Neural cell (in vitro differentiated cells): ENCODE data around the gene PLA1A. TPM values are rescaled to one million over a fixed set of nuclear protein-coding genes. Genes with fewer than 3 reads are reported as not detected.
"Not testable (repeated sequence)": the region's sequence is repeated elsewhere in the genome, so short reads cannot be mapped to it uniquely, and the experiment has no call there.

Experiments used
- H2AFZ ChIP-seq: fragments of 200-600, 300-800 bp; sonication (generic), shearing (Covaris generic); 2 replicates; pipeline ENCODE4 v1.6.0; 2014; ENCODE audit warnings: low read depth, mild to moderate bottlenecking, antibody characterized with exemption, low read length, moderate library complexity
- H3F3A ChIP-seq: fragments of 200-600 bp; shearing (Covaris generic); 2 replicates; pipeline ENCODE4 v1.6.1; 2016; ENCODE audit warnings: mild to moderate bottlenecking, moderate library complexity, mixed read lengths, antibody characterized with exemption, low read length; ENCODE audit not compliant: insufficient read depth, poor library complexity, severe bottlenecking
- H3K27ac ChIP-seq: fragments of 200-600, 300-800 bp; sonication (generic), shearing (Covaris generic); 2 replicates; pipeline ENCODE4 v1.5.1; 2014; ENCODE audit warnings: mild to moderate bottlenecking, low read length, moderate library complexity
- H3K27me3 ChIP-seq: fragments of 300-800, 200-600 bp; sonication (generic), shearing (Covaris generic); 2 replicates; pipeline ENCODE4 v1.6.0; 2014; ENCODE audit warnings: mild to moderate bottlenecking, low read depth, low read length, moderate library complexity; ENCODE audit not compliant: insufficient read depth
- H3K36me3 ChIP-seq: fragments of 300-800, 200-600 bp; sonication (generic), shearing (Covaris generic); 2 replicates; pipeline ENCODE4 v1.5.1; 2014; ENCODE audit warnings: mild to moderate bottlenecking, antibody characterized with exemption, low read length, moderate library complexity; ENCODE audit not compliant: insufficient read depth
- H3K4me2 ChIP-seq: fragments of 300-800, 200-600 bp; sonication (generic), shearing (Covaris generic); 2 replicates; pipeline ENCODE4 v1.6.0; 2014; ENCODE audit warnings: mild to moderate bottlenecking, low read length
- H3K4me3 ChIP-seq: fragments of 300-800, 200-600 bp; sonication (generic), shearing (Covaris generic); 2 replicates; pipeline ENCODE4 v1.5.1; 2014; ENCODE audit warnings: mild to moderate bottlenecking, low read length, moderate library complexity
- H3K79me2 ChIP-seq: fragments of 200-600 bp; shearing (Covaris generic); replicated peaks from 2 replicates; pipeline ENCODE4 v1.6.0; 2014; ENCODE audit warnings: mild to moderate bottlenecking, low read length, moderate library complexity; ENCODE audit not compliant: insufficient read depth
- H3K9ac ChIP-seq: fragments of 300-800, 200-600 bp; sonication (generic), shearing (Covaris generic); 2 replicates; pipeline ENCODE4 v1.6.1; 2016; ENCODE audit warnings: mild to moderate bottlenecking, low read length, mixed read lengths
- H3K9me2 ChIP-seq: fragments of 200-600 bp; shearing (Covaris generic); 2 replicates; pipeline ENCODE4 v1.6.1; 2016; ENCODE audit warnings: mild to moderate bottlenecking, low read length, mixed read lengths; ENCODE audit not compliant: insufficient read depth
- H3K9me3 ChIP-seq: fragments of 200-600, 300-800 bp; sonication (generic), shearing (Covaris generic); 2 replicates; pipeline ENCODE4 v1.6.1; 2016; ENCODE audit warnings: mild to moderate bottlenecking, mixed run types, low read length, moderate library complexity, mixed read lengths
- H4K20me1 ChIP-seq: fragments of 200-600 bp; shearing (Covaris generic); 2 replicates; pipeline ENCODE4 v1.6.1; 2016; ENCODE audit warnings: mild to moderate bottlenecking, mixed run types; ENCODE audit not compliant: insufficient read depth
- EP300 ChIP-seq: fragments of 450-650 bp; conservative IDR thresholded peaks from 2 replicates; pipeline ENCODE4 v1.6.1; 2014; ENCODE audit warnings: antibody characterized with exemption, mild to moderate bottlenecking, moderate library complexity; ENCODE audit not compliant: poor library complexity, severe bottlenecking
- EZH2 ChIP-seq: fragments of 200-600, 300-800 bp; shearing (Covaris generic), sonication (generic); IDR thresholded peaks from 2 replicates; pipeline ENCODE4 v1.6.1; 2014; ENCODE audit warnings: antibody characterized with exemption, low read length, borderline replicate concordance, mild to moderate bottlenecking; ENCODE audit not compliant: insufficient read depth, poor library complexity, severe bottlenecking
- MXI1 ChIP-seq: fragments of 450-650 bp; conservative IDR thresholded peaks from 2 replicates; pipeline ENCODE4 v1.6.1; 2014; ENCODE audit warnings: antibody characterized with exemption, mild to moderate bottlenecking; ENCODE audit not compliant: poor library complexity, severe bottlenecking
- POLR2AphosphoS5 ChIP-seq: IDR thresholded peaks from 2 replicates; pipeline ENCODE4 v1.6.1; 2012
- RAD21 ChIP-seq: fragments of 450-650 bp; conservative IDR thresholded peaks from 2 replicates; pipeline ENCODE4 v1.6.1; 2014; ENCODE audit warnings: antibody characterized with exemption, mild to moderate bottlenecking, moderate library complexity
- SMC3 ChIP-seq: fragments of 450-650 bp; conservative IDR thresholded peaks from 2 replicates; pipeline ENCODE4 v1.6.1; 2014; ENCODE audit warnings: antibody characterized with exemption, mild to moderate bottlenecking, moderate library complexity; ENCODE audit not compliant: poor library complexity
- TAF1 ChIP-seq: IDR thresholded peaks from 2 replicates; pipeline ENCODE4 v1.6.1; 2012; ENCODE audit warnings: low read depth
- polyA plus RNA-seq: library from polyadenylated mRNA; depleted of rRNA; stranded (reverse); fragments of >200 nt; gene quantifications from 2 replicates; pipeline ENCODE4 v1.2.3, GENCODE V29; 2014
- TF ChIP-seq, protein P1 (sequence below): fragments of 450-650 bp; IDR thresholded peaks from 2 replicates; pipeline ENCODE4 v1.5.1; 2014; ENCODE audit warnings: antibody characterized with exemption, mild to moderate bottlenecking, moderate library complexity; ENCODE audit not compliant: poor library complexity, severe bottlenecking
- TF ChIP-seq, protein P2 (sequence below): IDR thresholded peaks from 2 replicates; pipeline ENCODE4 v1.6.1; 2012; ENCODE audit warnings: borderline replicate concordance

PLA1A gene
- polyA plus RNA-seq, 1 donor from 2014 or later = not detected

DNA sequence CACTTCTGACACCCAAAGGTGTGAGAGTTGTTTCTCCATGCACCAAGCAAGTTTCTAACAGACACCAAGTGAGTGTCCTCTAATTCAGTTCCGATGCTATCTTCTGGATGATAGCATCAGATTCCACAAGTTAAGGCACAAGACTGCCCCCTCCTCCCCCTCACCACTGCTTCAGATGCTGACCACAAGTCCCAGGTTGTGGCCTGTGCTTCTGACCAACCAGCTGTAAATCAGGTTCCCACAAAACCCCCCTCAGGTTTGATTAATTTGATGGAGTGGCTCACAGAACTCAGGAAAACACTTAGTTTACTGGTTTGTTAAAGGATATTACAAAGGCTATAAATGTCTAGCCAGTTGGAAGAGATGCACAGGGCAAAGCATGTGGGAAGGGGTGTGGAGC, 7.0 kb upstream of the PLA1A start:
- Histone ChIP-seq H3K79me2 (no peaks in the 10 kb centered on the region), H3K4me2 (no peak overlapping the region), H3K27me3 (no peaks in the 10 kb centered on the region), H3K27ac (no peak overlapping the region), H3K9me3 (no peaks in the 10 kb centered on the region), H3F3A (no peaks in the 10 kb centered on the region), H3K9me2 (no peaks in the 10 kb centered on the region), H4K20me1 (no peaks in the 10 kb centered on the region), H3K9ac (no peak overlapping the region), H3K36me3 (no peaks in the 10 kb centered on the region), H3K4me3 (no peak overlapping the region), H2AFZ (no peak overlapping the region)
- no peak for TF ChIP-seq EZH2
- no peak for TF ChIP-seq TAF1
- no peak for TF ChIP-seq POLR2AphosphoS5

DNA sequence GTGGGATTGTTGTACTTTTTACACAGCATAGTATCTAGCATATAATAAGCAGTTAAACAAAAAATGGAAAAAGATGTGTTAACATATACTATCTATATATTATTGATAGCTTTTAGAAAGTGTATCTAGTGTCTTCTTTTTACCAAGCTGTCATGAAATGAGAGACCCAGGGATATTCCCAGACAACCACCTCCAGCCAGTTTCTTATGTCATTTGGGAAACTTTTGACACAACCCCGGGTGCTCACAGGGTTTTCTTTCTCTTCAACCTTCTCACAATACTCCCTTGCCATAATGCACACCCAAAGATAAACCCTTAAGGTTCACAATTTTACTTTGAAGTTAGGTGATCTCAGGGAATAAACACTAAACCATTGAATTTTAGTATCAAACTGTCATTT, 4.8 kb upstream of the PLA1A start:
- no peaks in the 10 kb centered on the region for H3K9me2 ChIP-seq
- H3F3A ChIP-seq = no peaks in the 10 kb centered on the region
- TF ChIP-seq SMC3 = no peak
- no peak for TF ChIP-seq EZH2
- TF ChIP-seq, protein P1, sequence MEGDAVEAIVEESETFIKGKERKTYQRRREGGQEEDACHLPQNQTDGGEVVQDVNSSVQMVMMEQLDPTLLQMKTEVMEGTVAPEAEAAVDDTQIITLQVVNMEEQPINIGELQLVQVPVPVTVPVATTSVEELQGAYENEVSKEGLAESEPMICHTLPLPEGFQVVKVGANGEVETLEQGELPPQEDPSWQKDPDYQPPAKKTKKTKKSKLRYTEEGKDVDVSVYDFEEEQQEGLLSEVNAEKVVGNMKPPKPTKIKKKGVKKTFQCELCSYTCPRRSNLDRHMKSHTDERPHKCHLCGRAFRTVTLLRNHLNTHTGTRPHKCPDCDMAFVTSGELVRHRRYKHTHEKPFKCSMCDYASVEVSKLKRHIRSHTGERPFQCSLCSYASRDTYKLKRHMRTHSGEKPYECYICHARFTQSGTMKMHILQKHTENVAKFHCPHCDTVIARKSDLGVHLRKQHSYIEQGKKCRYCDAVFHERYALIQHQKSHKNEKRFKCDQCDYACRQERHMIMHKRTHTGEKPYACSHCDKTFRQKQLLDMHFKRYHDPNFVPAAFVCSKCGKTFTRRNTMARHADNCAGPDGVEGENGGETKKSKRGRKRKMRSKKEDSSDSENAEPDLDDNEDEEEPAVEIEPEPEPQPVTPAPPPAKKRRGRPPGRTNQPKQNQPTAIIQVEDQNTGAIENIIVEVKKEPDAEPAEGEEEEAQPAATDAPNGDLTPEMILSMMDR = no peak
- H3K9ac ChIP-seq = no peak overlapping the region
- H3K27ac ChIP-seq = no peak overlapping the region
- no peaks in the 10 kb centered on the region for H3K9me3 ChIP-seq
- H3K36me3 ChIP-seq = no peaks in the 10 kb centered on the region
- H3K4me2 ChIP-seq = no peak overlapping the region
- H3K79me2 ChIP-seq = no peaks in the 10 kb centered on the region
- no peaks in the 10 kb centered on the region for H4K20me1 ChIP-seq
- H3K4me3 ChIP-seq = no peak overlapping the region
- H2AFZ ChIP-seq = no peak overlapping the region
- H3K27me3 ChIP-seq = no peaks in the 10 kb centered on the region

DNA sequence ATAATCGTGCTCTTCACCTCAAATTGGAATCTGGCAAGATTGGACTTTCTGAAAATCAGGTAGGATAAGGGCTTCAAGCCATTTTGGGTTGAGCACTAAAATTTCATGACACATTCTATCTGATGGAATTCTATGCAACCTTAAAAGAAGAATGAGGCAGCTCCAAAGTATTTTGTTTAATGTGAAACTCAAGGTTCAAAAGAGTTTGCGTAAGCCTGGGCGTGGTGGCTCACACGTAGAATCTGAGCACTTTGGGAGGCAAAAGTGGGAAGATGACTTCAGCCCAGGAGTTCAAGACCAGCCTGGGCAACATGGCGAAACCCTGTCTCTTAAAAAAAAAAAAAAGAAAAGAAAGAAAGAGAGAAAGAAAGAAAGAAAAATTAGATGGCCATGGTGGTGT, 3.6 kb upstream of the PLA1A start:
- no peak for TF ChIP-seq POLR2AphosphoS5
- TF ChIP-seq, protein P1 = no peak
- TF ChIP-seq, protein P2, sequence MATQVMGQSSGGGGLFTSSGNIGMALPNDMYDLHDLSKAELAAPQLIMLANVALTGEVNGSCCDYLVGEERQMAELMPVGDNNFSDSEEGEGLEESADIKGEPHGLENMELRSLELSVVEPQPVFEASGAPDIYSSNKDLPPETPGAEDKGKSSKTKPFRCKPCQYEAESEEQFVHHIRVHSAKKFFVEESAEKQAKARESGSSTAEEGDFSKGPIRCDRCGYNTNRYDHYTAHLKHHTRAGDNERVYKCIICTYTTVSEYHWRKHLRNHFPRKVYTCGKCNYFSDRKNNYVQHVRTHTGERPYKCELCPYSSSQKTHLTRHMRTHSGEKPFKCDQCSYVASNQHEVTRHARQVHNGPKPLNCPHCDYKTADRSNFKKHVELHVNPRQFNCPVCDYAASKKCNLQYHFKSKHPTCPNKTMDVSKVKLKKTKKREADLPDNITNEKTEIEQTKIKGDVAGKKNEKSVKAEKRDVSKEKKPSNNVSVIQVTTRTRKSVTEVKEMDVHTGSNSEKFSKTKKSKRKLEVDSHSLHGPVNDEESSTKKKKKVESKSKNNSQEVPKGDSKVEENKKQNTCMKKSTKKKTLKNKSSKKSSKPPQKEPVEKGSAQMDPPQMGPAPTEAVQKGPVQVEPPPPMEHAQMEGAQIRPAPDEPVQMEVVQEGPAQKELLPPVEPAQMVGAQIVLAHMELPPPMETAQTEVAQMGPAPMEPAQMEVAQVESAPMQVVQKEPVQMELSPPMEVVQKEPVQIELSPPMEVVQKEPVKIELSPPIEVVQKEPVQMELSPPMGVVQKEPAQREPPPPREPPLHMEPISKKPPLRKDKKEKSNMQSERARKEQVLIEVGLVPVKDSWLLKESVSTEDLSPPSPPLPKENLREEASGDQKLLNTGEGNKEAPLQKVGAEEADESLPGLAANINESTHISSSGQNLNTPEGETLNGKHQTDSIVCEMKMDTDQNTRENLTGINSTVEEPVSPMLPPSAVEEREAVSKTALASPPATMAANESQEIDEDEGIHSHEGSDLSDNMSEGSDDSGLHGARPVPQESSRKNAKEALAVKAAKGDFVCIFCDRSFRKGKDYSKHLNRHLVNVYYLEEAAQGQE = no peak
- TF ChIP-seq EZH2 = no peak
- no peak for TF ChIP-seq MXI1
- no peak for TF ChIP-seq EP300
- no peak for TF ChIP-seq TAF1
- TF ChIP-seq RAD21 = no peak
- no peak for TF ChIP-seq SMC3
- Histone ChIP-seq H3K4me2 (no peak overlapping the region), H3K27ac (no peak overlapping the region), H3K9me3 (no peaks in the 10 kb centered on the region), H3K27me3 (no peaks in the 10 kb centered on the region), H2AFZ (no peak overlapping the region), H3K9me2 (no peaks in the 10 kb centered on the region), H3K9ac (no peak overlapping the region), H3F3A (no peaks in the 10 kb centered on the region), H3K79me2 (no peaks in the 10 kb centered on the region), H4K20me1 (no peaks in the 10 kb centered on the region), H3K4me3 (no peak overlapping the region), H3K36me3 (no peaks in the 10 kb centered on the region)

DNA sequence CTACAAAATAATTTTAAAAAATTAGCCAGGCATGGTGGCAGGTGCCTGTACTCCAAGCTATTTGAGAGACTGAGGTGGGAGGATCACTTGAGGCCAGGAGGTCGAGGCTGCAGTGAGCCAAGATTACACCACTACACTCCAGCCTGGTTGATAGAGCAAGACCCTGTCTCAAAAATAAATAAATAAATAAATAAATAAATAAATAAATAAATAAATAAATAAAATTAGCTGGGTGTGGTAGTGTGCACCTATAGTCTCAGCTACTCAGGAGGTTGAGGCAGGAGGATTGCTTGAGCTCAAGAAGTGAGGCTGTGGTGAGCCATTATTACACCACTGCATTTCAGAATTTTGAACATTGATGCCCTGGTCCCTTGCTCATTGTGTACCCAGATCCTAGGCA, 2.8 kb upstream of the PLA1A start:
- not testable (repeated sequence) for H3K36me3 ChIP-seq, H3K27me3 ChIP-seq

More for the DNA sequence above, 2.8 kb upstream of the PLA1A start:
- H3K4me3 ChIP-seq, H4K20me1 ChIP-seq, H3K4me2 ChIP-seq, H3K9me2 ChIP-seq, H3K9me3 ChIP-seq, H3F3A ChIP-seq, H2AFZ ChIP-seq, H3K79me2 ChIP-seq, H3K27ac ChIP-seq, H3K9ac ChIP-seq: not testable (repeated sequence)
